Measurements from ENCODE around the gene CLCN7. TPM values are rescaled to one million over a fixed set of nuclear protein-coding genes. Genes with fewer than 3 reads are reported as not detected.
"Not testable (repeated sequence)": the region's sequence is repeated elsewhere in the genome, so short reads cannot be mapped to it uniquely, and the experiment has no call there.

The CLCN7 gene
- total RNA-seq, 2 donors from 2014 or later, result 19.4 to 31.7 TPM

DNA sequence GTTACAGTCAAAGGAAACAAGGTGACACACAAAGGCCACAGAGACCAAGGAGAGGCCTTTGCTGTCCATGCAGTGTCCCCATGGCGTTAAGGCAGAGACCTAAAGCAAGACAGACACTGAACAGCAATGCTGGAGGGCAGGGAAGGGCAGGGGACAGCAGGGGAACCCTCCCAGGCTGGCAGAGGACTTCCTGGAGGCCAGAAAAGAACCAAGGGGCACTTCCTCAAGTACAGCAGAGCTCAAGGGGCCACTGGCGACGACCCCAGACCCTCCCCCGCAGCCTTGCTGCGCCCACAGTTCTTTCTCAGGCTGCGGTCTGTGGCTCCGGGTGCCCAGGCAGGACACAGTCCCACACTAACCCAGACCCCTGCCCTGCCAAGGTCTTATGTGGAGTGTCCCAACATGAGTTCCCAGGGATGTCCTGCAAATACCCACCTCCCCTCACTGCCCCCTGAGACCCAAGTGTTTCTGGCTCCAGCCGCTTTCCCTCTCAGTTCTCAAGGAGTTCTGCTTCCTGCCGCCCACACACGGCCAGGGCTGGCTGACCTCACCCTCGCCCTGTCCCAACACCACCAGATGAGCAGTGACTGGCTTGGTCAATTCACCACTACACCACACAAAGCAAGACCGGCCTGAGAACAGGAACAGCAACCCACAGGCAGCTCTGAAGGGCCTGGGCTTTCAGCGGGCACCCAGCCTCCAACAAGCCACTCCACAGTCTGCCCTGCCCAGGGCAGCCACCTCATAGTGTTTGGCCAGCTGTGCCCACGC, 4.2 kb downstream of the CLCN7 start:
- H3K27ac ChIP-seq, result no peak overlapping the region
- no peaks in the 10 kb centered on the region for H3K9me3 ChIP-seq
- no peak overlapping the region for H3K4me3 ChIP-seq
- H3K27me3 ChIP-seq, result no peaks in the 10 kb centered on the region
- no peak for DNase-seq (ENCODE audit: low spot score)
- TF ChIP-seq, protein P1, sequence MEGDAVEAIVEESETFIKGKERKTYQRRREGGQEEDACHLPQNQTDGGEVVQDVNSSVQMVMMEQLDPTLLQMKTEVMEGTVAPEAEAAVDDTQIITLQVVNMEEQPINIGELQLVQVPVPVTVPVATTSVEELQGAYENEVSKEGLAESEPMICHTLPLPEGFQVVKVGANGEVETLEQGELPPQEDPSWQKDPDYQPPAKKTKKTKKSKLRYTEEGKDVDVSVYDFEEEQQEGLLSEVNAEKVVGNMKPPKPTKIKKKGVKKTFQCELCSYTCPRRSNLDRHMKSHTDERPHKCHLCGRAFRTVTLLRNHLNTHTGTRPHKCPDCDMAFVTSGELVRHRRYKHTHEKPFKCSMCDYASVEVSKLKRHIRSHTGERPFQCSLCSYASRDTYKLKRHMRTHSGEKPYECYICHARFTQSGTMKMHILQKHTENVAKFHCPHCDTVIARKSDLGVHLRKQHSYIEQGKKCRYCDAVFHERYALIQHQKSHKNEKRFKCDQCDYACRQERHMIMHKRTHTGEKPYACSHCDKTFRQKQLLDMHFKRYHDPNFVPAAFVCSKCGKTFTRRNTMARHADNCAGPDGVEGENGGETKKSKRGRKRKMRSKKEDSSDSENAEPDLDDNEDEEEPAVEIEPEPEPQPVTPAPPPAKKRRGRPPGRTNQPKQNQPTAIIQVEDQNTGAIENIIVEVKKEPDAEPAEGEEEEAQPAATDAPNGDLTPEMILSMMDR (IDR thresholded peaks at IDR 0.05), result no peak
- H3K36me3 ChIP-seq, result no peaks in the 10 kb centered on the region
- peaks cover 0 to 32% of the 10 kb centered on the region in 2 donors for H3K4me1 ChIP-seq

DNA sequence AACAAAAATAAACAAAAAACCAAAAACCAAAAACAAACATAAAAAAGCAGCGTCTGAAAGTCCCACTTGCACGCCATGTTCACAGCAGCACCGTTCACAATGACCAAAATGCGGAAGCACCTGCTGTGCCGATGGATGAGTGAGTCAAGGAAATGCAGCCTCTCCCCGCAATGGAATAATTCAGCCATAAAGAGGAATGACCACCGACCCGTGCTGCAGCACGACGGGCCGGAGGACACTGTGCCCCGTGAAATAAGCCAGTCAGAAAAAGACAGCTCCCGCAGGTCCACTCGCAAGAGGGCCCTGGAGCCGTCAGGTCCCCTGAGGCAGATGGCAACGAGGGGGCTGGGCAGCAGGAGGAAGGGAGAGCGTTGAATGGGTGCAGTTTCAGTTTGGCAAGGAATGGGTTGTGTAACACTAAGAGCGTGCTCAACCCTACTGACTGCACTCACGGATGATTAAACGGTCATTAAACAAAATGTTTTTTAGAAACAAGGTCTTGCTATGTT, 5.1 kb downstream of the CLCN7 start:
- H3K27me3 ChIP-seq, result no peaks in the 10 kb centered on the region
- no peaks in the 10 kb centered on the region for H3K9me3 ChIP-seq
- H3K27ac ChIP-seq, result no peak overlapping the region
- H3K36me3 ChIP-seq, result no peaks in the 10 kb centered on the region
- TF ChIP-seq, protein P1 (IDR thresholded peaks at IDR 0.05), result no peak
- peaks cover 0 to 27% of the 10 kb centered on the region in 2 donors for H3K4me1 ChIP-seq
- H3K4me3 ChIP-seq, result no peak overlapping the region
- no peak for DNase-seq (ENCODE audit: low spot score)

DNA sequence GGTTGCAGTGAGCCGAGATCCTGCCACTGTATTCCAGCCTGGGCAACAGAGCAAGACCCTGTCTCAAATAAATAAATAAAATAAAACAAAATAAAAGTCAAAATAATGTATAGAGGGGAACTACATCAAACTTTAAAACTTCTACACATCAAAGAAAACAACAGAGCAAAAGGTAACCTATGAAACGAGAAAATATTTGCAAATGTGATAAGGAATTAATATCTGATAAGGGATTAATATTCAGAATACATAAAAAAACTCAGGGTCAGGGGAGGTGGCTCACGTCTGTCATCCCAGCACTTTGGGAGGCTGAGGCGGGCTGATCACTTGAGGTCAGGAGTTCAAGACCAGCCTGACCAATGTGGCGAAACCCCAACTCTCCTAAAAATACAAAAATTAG, 5.7 kb downstream of the CLCN7 start:
- peaks cover 0 to 27% of the 10 kb centered on the region in 2 donors for H3K4me1 ChIP-seq
- H3K27ac ChIP-seq; H3K4me3 ChIP-seq; H3K27me3 ChIP-seq; DNase-seq (ENCODE audit: low spot score); H3K9me3 ChIP-seq; H3K36me3 ChIP-seq: not testable (repeated sequence)

DNA sequence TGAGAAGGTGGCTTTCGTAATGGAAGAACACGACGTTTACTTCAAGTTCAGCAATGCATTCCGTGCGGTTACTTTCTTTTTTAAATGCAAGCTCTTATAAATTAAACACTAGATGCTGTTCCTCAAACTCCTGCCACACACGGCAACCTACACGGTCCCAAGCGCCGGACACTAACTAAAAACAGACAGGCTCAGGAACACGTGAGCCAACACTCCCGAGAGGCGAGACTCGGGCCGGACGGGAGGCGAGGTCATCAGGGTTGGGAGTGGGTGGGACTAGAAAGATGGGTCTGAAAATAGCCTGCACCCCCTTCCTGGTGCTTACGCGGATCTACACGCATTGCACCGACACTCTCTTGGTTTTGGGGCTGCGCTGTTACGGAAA, 6.4 kb downstream of the CLCN7 start:
- H3K4me1 ChIP-seq, result peaks cover 0 to 20% of the 10 kb centered on the region in 2 donors
- no peaks in the 10 kb centered on the region for H3K9me3 ChIP-seq
- H3K36me3 ChIP-seq, result no peaks in the 10 kb centered on the region
- no peaks in the 10 kb centered on the region for H3K27me3 ChIP-seq
- no peak overlapping the region for H3K4me3 ChIP-seq
- H3K27ac ChIP-seq, result no peak overlapping the region
- TF ChIP-seq, protein P1 (IDR thresholded peaks at IDR 0.05), result no peak
- DNase-seq (ENCODE audit: low spot score), result no peak

DNA sequence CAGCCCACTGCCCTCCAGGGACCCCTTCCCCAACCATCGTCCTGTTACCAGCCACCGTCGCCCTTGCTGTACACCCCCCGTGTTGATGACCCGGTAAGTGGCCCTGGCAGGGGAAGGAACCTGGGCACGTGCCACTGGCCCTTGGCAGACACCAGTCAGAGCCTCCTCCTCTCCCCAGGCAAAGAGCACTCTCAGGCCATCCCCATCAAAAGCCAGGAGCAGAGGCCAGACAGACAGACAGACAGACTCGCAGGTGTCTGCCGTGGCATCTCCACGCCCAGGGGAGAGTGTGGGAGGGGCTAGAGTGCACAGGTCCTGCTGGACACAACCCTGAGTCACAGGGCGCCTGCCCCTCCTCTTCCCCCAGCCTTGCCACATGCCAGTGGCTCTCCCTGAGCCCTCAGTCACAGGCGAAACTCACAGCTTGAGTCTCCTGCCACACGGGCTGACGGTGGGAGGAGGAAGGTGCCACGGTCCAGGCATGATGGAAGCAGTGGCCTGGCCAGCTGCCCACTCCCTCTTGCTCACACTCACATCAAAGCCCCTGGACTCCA, 7.8 kb downstream of the CLCN7 start:
- Histone ChIP-seq H3K9me3 (no peaks in the 10 kb centered on the region), H3K4me3 (no peak overlapping the region), H3K36me3 (no peaks in the 10 kb centered on the region), H3K27me3 (no peaks in the 10 kb centered on the region), H3K27ac (no peak overlapping the region), H3K4me1 (peaks cover 0 to 14% of the 10 kb centered on the region in 2 donors)
- TF ChIP-seq, protein P1 (IDR thresholded peaks at IDR 0.05), result no peak
- no peak for DNase-seq (ENCODE audit: low spot score)

DNA sequence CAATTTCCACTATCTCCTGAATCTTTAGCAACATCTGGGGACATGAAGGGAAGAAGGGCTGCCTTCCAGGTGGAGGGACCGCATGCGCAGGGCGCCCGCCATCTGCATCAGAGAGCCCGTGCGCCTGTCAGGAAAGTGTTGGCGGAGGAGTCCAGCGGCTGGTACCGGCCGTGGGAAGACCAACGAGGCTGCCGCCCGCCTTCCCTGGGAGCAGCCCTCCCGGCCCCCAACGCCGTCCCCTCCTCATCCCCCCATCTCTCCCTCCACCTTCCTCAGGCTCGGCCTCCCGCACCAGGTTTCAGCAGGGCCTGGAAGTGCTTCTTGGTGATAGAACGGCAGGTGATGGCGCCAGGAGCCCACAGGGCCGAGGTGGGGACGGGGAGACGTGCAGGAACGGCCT, 8.8 kb downstream of the CLCN7 start:
- H3K4me3 ChIP-seq, result no peak overlapping the region
- TF ChIP-seq, protein P1 (IDR thresholded peaks at IDR 0.05), result no peak
- no peaks in the 10 kb centered on the region for H3K27me3 ChIP-seq
- H3K4me1 ChIP-seq, result peaks cover 0 to 9% of the 10 kb centered on the region in 2 donors
- DNase-seq (ENCODE audit: low spot score), result no peak
- peaks cover 7% of the 10 kb centered on the region for H3K36me3 ChIP-seq
- no peak overlapping the region for H3K27ac ChIP-seq
- no peaks in the 10 kb centered on the region for H3K9me3 ChIP-seq
